HG02623 (cell line): ENCODE results near the gene RTP4.
A peak's percentile ranks its signal among the peaks of the same experiment; 100 is the strongest.

Experiments used
- ATAC-seq: cut with Tn5 transposase; IDR thresholded peaks from one replicate; pipeline ENCODE4 v1.9.1; 2021; ENCODE audit warnings: moderate library complexity; ENCODE audit not compliant: unreplicated experiment

RTP4 gene

DNA sequence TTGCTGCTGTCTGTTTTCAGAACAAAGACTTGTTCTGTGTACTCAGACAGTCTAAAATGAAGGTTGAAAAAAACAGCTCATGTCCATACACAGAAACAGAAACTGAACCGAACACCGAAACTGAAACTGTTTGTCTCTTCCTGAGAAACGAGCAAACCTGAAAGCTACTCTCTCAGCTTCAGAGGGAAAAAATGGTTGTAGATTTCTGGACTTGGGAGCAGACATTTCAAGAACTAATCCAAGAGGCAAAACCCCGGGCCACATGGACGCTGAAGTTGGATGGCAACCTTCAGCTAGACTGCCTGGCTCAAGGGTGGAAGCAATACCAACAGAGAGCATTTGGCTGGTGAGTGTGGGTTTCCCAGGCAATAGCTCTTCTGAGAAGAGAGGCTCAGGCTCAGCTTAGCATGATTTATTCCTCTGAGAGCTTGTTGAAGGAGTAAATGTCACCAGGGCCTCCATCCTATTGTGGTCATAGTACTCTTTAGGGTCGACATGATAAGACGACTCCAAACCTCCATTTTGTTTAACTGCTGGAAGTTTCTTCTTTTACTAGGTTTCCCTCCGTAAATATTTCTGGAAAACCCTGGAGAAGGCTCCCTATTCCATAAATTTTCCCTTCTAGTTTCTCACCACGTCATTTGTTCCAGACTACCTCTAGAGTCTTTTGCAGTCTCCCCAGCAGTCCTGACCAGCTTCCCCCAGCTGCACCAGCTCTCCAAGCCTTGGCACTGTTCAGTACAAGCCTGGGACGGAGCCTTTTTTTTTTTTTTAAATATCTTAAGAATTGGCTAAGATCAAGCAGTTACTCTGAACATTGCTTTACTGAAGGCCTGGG lies at the start of gene RTP4:
Gene RTP4, plus strand, starts transcription at position 135 of the 838 bp plus-strand sequence. Its CDS starts 57 bp downstream, at position 192.
- ATAC-seq: peak; percentile 90

GRCh38 chr3:187318819-187319616 lies 49.2 kb upstream of the RTP4 start:
- ATAC-seq: no peak

GRCh38 chr3:187319699-187320302 lies 48.4 kb upstream of the RTP4 start:
- ATAC-seq: peak; percentile 82

GRCh38 chr3:187321766-187322165 lies 46.4 kb upstream of the RTP4 start:
- no peak for ATAC-seq

DNA sequence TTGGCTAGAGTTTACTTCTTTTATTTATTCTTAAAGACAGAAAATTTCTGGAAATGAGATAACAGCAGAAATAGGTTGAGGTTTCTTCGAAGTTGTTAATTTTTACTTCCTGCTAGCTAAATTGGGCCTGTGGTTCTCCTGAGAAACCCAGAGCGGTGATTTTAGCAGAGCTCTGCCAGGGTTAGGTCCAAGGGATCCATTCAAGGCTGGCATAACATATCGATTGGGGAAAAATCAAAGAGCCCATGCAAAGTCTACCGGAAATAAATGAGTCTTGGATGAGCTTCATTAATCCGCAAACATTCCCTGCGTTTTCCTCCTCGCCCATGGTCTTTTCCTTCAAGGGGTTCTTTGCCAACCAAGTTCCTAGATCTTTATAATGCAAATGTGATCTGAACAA lies 45.9 kb upstream of the RTP4 start:
- no peak for ATAC-seq

DNA sequence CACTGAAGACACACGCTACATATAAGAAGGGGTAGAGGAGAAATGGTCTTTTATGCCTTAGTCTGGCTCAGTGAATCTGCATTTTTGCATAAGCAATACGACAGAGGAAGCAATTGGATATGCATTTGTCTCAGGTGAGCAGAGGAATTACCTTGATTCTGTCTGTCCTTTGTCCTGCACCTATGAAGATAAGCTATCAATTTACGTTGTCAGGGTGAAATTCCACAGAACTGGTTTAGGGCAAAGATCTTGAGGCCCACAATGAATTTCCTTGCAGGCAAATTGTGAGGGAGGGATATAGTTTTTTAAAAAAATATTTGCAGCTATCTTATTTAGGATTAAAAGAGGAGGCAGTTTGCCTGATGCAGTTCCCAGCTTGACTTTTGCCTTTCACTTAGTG lies 45.1 kb upstream of the RTP4 start:
- ATAC-seq: no peak

- ATAC-seq: no peak
Measured at GRCh38 chr3:187325632-187326031, 42.6 kb upstream of the RTP4 start.

DNA sequence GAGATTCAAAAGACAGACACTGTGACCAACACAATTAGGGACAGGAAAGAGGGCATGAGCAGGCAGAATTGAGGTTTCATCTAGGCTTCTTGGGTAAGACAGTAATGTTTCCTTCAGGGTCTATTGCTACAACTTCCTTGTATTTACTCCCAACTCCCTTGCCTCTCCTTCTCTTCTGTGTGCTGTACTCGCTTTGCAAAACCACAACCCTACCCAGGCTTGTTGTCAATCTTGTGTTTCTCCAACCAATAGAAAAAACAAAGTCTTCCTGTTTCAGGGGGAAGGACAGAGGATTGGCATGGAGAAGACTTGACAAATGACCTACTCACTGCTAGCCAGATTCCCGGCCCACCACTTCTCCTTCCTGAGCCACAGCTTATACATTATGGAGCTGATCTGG lies 40.3 kb upstream of the RTP4 start:
- ATAC-seq: no peak

GRCh38 chr3:187328691-187329090 lies 39.5 kb upstream of the RTP4 start:
- no peak for ATAC-seq

- no peak for ATAC-seq
Measured at GRCh38 chr3:187334904-187335303, 33.3 kb upstream of the RTP4 start.

DNA sequence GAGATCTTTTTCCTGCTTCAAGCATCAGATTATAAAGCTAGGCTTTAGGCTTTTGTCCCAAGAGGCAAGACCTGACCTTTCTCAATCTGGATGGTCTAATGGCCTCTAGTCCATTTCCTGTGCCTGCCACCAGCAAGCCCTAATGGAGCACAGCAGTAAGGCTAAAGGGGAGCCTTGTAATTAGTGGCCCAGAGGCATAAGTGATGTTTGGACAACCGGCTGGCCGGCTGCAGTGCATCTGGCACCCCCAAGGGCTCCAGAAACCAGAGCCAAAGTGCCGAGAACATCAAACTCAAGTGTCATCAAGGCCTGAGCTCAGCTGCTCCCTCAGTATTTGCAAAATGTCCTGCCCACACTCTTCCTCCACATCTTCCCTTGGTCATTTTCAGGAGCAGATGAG lies 31.9 kb upstream of the RTP4 start:
- no peak for ATAC-seq

GRCh38 chr3:187340578-187340977 lies 27.6 kb upstream of the RTP4 start:
- no peak for ATAC-seq

DNA sequence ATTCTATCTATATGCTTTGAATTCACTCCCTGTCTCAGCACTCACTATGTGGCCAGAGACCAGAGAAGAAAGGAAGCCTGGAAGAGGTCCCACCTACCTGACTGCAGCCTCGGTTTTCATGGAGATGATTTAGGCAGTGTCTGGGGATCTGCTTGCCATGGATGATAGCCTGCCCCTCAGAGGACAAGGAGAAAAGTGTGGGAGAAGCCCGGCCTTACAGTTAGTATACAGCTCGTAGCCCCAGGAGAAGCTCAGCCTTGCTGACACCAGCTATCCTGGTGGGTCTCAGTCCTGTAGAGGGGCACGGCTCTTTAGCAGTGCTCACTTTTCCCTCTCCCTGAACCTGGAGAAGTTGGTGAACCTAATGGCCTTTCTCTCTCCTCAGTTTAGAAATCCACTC lies 25.9 kb upstream of the RTP4 start:
- ATAC-seq: no peak

DNA sequence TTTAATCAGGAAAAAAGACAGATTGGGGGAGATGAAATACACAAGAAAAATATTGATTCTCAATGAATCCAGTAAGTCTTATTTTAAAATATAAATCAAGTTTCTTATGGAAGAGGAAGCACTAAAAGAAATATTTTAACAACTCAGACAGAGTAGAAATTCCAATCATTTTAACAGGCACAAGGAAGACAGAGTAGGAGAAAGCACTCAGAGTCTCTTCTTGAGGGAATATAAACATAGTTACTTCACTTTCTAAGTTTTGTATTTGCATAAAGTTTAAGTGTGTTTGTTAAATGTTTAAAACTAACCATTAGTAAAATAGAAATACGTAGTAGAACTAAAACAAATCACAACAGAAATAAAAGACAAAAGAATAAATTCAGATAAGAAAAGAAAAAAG lies 24.5 kb upstream of the RTP4 start:
- no peak for ATAC-seq

DNA sequence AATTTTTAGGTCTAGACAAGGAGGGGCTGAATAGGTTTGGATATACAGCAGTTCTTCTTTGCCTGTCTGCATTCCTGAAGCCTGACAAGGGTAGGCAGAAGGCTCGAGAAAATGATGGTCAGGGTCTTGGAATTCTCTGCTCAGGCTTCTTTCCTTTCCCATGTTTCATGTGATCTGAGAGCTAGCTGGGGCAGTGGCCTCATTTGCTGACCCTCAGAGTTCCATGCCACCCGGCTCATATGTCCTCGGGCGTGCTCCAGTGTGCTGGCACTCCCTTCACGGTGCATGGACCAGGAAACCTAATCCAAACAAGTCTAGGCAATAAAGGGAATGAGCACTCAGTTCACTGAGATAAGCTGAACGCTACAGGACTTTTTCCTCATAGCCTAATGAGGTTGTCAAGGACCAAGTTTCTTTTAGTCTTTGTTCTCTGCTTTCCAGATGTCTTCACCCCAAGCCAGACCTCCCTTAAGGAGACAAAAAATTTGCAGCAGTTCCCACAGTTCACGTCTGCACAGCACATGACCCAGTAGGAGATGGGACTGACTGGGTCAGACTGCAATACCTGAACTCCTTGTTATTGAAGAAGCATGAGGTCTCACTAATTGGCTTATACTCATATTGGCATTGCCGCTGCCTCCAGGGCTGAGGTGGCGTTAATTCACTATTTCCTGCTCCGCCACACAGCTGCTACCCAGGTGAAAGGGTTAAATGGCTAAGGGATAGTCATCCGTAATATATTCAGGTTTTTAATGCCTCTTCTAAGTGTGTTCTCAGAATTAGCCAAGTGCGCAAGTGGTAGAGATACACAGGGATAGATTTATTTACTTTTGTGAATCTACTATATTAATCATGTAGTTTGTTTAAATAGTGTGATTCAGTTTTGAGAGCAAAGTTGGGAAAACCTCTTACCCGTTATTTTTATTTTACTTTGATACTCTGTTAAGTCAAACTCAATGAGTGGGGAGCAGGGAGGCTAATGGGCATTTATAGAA lies 15.3 kb upstream of the RTP4 start:
- no peak for ATAC-seq

GRCh38 chr3:187358068-187358467 lies 10.1 kb upstream of the RTP4 start:
- ATAC-seq: no peak

DNA sequence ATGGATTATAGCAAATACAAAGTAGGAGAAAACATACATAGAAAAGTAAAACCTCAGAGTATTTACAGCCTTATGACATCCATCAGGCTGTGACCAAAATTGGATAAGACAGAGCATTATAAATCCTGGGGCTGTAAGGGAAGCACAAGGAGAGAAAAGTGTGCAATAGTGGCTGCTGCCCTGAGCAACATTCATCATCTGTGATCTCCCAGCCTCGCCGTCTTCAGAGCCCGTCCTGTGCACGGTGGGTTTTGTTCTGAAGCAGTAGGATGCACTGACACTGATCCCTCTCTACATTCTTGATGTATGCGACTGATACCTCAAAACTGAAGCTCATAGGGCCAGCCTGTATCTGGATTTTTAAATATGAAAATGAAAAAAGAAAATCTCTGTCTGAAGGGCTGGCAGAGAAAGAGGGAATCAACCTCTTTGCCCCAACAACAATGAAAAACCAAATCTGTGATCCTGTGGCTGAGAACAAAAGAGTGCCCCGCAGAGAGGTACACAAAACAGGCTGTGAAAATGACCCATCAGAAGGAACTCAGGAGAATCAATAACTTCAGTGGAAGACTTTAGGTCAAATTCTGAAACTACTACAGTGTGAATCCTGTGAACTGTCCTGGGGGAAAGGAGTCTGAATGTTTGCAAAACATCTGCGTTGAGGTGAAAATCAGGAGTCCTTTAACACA lies 8.2 kb upstream of the RTP4 start:
- no peak for ATAC-seq

DNA sequence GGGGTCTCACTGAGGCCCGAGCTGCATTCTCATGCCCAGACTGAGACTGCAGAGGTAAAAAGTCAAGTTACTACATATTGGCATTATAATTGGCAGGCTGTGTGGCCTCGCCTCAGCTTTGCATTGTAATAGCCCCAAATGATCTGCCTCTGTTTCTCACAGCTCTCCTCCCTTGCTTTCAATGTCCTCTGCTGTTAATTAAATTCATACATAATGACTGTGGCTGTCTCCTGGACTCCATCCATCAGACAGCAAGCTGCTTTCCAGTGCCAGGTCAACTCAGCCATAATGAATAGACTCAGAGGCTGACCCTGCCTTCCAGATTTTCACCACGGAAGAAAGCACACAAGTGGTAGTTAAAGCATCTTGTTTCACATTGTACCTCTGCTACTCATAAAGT lies 7.6 kb upstream of the RTP4 start:
- ATAC-seq: no peak

GRCh38 chr3:187361835-187362234 lies 6.3 kb upstream of the RTP4 start:
- ATAC-seq: no peak

DNA sequence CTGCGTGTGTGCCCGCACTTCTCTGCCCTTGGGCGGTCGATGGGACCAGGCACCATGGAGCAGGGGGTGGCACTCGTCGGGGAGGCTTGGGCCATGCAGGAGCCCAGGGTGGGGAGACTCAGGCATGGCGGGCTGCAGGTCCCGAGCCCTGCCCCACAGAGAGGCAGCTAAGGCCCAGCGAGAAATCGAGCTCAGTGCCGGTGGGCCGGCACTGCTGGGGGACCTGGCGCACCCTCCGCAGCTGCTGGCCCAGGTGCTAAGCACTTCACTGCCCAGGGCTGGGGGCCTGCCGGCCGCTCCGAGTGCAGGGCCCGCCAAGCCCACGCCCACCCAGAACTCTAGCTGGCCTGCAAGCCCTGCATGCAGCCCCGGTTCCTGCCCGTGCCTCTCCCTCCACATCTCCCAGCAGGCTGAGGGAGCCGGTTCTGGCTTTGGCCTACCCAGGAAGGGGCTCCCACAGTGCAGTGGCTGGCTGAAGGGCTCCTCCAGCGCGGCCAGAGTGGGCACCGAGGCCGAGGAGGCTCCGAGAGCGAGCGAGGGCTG lies 553 bp upstream of the RTP4 start:
- no peak for ATAC-seq
